Measurements from ENCODE around the gene HASPIN. TPM values are rescaled to one million over a fixed set of nuclear protein-coding genes. Genes with fewer than 3 reads are reported as not detected.

Gene HASPIN
- total RNA-seq, 1 donor from 2014 or later = 0.48 TPM

- DNase-seq (ENCODE audit: low spot score) = no peak
Measured at GRCh38 chr17:3763777-3764170, 40.1 kb downstream of the HASPIN start.

- no peak for DNase-seq (ENCODE audit: low spot score)
Measured at GRCh38 chr17:3765981-3766380, 42.3 kb downstream of the HASPIN start.

GRCh38 chr17:3766779-3767178 lies 43.1 kb downstream of the HASPIN start:
- DNase-seq (ENCODE audit: low spot score) = no peak

GRCh38 chr17:3768341-3768740 lies 44.6 kb downstream of the HASPIN start:
- no peak for DNase-seq (ENCODE audit: low spot score)

- no peak for DNase-seq (ENCODE audit: low spot score)
Measured at GRCh38 chr17:3768769-3769168, 45.1 kb downstream of the HASPIN start.

- DNase-seq (ENCODE audit: low spot score) = no peak
Measured at GRCh38 chr17:3770466-3770865, 46.8 kb downstream of the HASPIN start.

GRCh38 chr17:3771140-3771539 lies 47.4 kb downstream of the HASPIN start:
- DNase-seq (ENCODE audit: low spot score) = no peak

GRCh38 chr17:3772764-3773163 lies 49.1 kb downstream of the HASPIN start:
- no peak for DNase-seq (ENCODE audit: low spot score)

GRCh38 chr17:3773511-3773910 lies 49.8 kb downstream of the HASPIN start:
- DNase-seq (ENCODE audit: low spot score) = peak; percentile 69

- no peak for DNase-seq (ENCODE audit: low spot score)
Measured at GRCh38 chr17:3773966-3774365, 50.3 kb downstream of the HASPIN start.

Other genes starting within 250 kb of the HASPIN start
- 6.3 TPM for gene ASPA, start 247.9 kb upstream of the HASPIN start, total RNA-seq (ENCODE audit: insufficient read depth, low replicate concordance)
- gene TRPV3, start 166.1 kb upstream of the HASPIN start, total RNA-seq (ENCODE audit: insufficient read depth, low replicate concordance) = 8.9 TPM
- gene TRPV1, start 114.5 kb upstream of the HASPIN start, total RNA-seq (ENCODE audit: insufficient read depth, low replicate concordance) = 25.5 TPM
- 9.4 TPM for gene SHPK, start 87.7 kb upstream of the HASPIN start, total RNA-seq (ENCODE audit: insufficient read depth, low replicate concordance)
- 12.0 TPM for gene CTNS, start 87.1 kb upstream of the HASPIN start, total RNA-seq (ENCODE audit: insufficient read depth, low replicate concordance)
- gene TAX1BP3, start 55.3 kb upstream of the HASPIN start, total RNA-seq (ENCODE audit: insufficient read depth, low replicate concordance) = 59.0 TPM
- gene EMC6, start 55.1 kb upstream of the HASPIN start, total RNA-seq (ENCODE audit: insufficient read depth, low replicate concordance) = 15.6 TPM
- gene P2RX5, start 27.7 kb upstream of the HASPIN start, total RNA-seq (ENCODE audit: insufficient read depth, low replicate concordance) = 0.24 TPM
- 0.48 TPM for gene ITGAE, start 77.3 kb downstream of the HASPIN start, total RNA-seq (ENCODE audit: insufficient read depth, low replicate concordance)
- gene NCBP3, start 122.3 kb downstream of the HASPIN start, total RNA-seq (ENCODE audit: insufficient read depth, low replicate concordance) = 20.7 TPM
- 19.3 TPM for gene CAMKK1, start 169.2 kb downstream of the HASPIN start, total RNA-seq (ENCODE audit: insufficient read depth, low replicate concordance)
- gene P2RX1, start 192.6 kb downstream of the HASPIN start, total RNA-seq (ENCODE audit: insufficient read depth, low replicate concordance) = 44.5 TPM
- 20.9 TPM for gene ATP2A3, start 240.5 kb downstream of the HASPIN start, total RNA-seq (ENCODE audit: insufficient read depth, low replicate concordance)

Measured in umbilical cord (tissue), 2 donors.